Neuronal stem cell (in vitro differentiated cells): Measurements from ENCODE around the gene PHAF1.

Experiments
- DNase-seq: peaks from one replicate; pipeline ENCODE4 v3.0.0-alpha.2; 2013; ENCODE audit warnings: low spot score
- H2AFZ ChIP-seq: one replicate; pipeline ENCODE4 v1.6.1; 2013; ENCODE audit warnings: mild to moderate bottlenecking, low read length, inconsistent platforms
- H2AK5ac ChIP-seq: 2 replicates; pipeline ENCODE4 v1.6.1; 2013; ENCODE audit warnings: low read depth, mild to moderate bottlenecking, inconsistent platforms, low read length, moderate library complexity, mixed read lengths
- H2BK120ac ChIP-seq: 2 replicates; pipeline ENCODE4 v1.6.1; 2013; ENCODE audit warnings: low read depth, mild to moderate bottlenecking, inconsistent platforms, low read length, moderate library complexity, mixed read lengths
- H2BK12ac ChIP-seq: one replicate; pipeline ENCODE4 v1.6.1; 2013; ENCODE audit warnings: low read length, inconsistent platforms
- H2BK15ac ChIP-seq: 2 replicates; pipeline ENCODE4 v1.6.1; 2013; ENCODE audit warnings: mild to moderate bottlenecking, low read length, inconsistent platforms, mixed read lengths
- H2BK5ac ChIP-seq: one replicate; pipeline ENCODE4 v1.6.1; 2013; ENCODE audit warnings: inconsistent platforms, mild to moderate bottlenecking, low read length, moderate library complexity
- H3K14ac ChIP-seq: one replicate; pipeline ENCODE4 v1.6.1; 2013; ENCODE audit warnings: low read length, inconsistent platforms
- H3K18ac ChIP-seq: 2 replicates; pipeline ENCODE4 v1.6.1; 2013; ENCODE audit warnings: low read length, inconsistent platforms
- H3K23ac ChIP-seq: 2 replicates; pipeline ENCODE4 v1.6.1; 2013; ENCODE audit warnings: low read depth, mild to moderate bottlenecking, mixed read lengths, low read length, inconsistent platforms; ENCODE audit not compliant: poor library complexity
- H3K27ac ChIP-seq: replicated peaks from 3 replicates; pipeline ENCODE4 v1.5.1; 2013; ENCODE audit warnings: low read length, inconsistent platforms
- H3K27me3 ChIP-seq, 3 experiments: 2 replicates each; pipeline ENCODE4 v1.6.1; 2013; ENCODE audit warnings: low read length in 3 of 3, mild to moderate bottlenecking in 2 of 3, inconsistent platforms in 1 of 3, low read depth in 1 of 3, mixed read lengths in 1 of 3, moderate library complexity in 1 of 3; ENCODE audit not compliant: control insufficient read depth in 3 of 3, insufficient read depth in 3 of 3
- H3K36me3 ChIP-seq, 2 donors: replicated peaks in 1 of 2; 2 replicates each; pipeline ENCODE4 v1.6.1; 2013; ENCODE audit warnings: low read length in 2 of 2; ENCODE audit not compliant: control insufficient read depth in 2 of 2, insufficient read depth in 2 of 2
- H3K4ac ChIP-seq: 2 replicates; pipeline ENCODE4 v1.6.1; 2013; ENCODE audit warnings: inconsistent platforms, mild to moderate bottlenecking, low read length, moderate library complexity
- H3K4me1 ChIP-seq, 2 donors: 1 replicate in 1 of 2; 2 replicates in 1 of 2; pipeline ENCODE4 v1.6.1; 2013; ENCODE audit warnings: low read length in 2 of 2, low read depth in 1 of 2; ENCODE audit not compliant: control insufficient read depth in 2 of 2, insufficient read depth in 1 of 2
- H3K4me2 ChIP-seq: one replicate; pipeline ENCODE4 v1.6.1; 2013; ENCODE audit warnings: mild to moderate bottlenecking, low read length, inconsistent platforms; ENCODE audit not compliant: insufficient read depth, poor library complexity, severe bottlenecking
- H3K4me3 ChIP-seq, 2 donors: 2 replicates each; pipeline ENCODE4 v1.5.1; 2013; ENCODE audit warnings: low read length in 2 of 2, mild to moderate bottlenecking in 2 of 2, inconsistent platforms in 1 of 2, moderate library complexity in 1 of 2
- H3K79me1 ChIP-seq: one replicate; pipeline ENCODE4 v1.6.1; 2013; ENCODE audit warnings: low read depth, mild to moderate bottlenecking, inconsistent platforms, low read length, moderate library complexity
- H3K9ac ChIP-seq: one replicate; pipeline ENCODE4 v1.6.1; 2013; ENCODE audit warnings: mild to moderate bottlenecking, low read depth, low read length, inconsistent platforms; ENCODE audit not compliant: poor library complexity
- H3K9me3 ChIP-seq, 2 donors: replicated peaks in 1 of 2; 2 replicates each; pipeline versions ENCODE3 to v1.6.1; 2013; ENCODE audit warnings: low read length in 2 of 2, mild to moderate bottlenecking in 2 of 2, inconsistent platforms in 1 of 2, low read depth in 1 of 2, mixed read lengths in 1 of 2, moderate library complexity in 1 of 2; ENCODE audit not compliant: control insufficient read depth in 2 of 2, insufficient read depth in 1 of 2
- H4K8ac ChIP-seq: one replicate; pipeline ENCODE4 v1.6.1; 2013; ENCODE audit warnings: low read depth, mild to moderate bottlenecking, inconsistent platforms, low read length, moderate library complexity
- H4K91ac ChIP-seq: one replicate; pipeline ENCODE4 v1.6.1; 2013; ENCODE audit warnings: low read length, low read depth, mild to moderate bottlenecking, inconsistent platforms; ENCODE audit not compliant: poor library complexity
- whole genome bisulfite sequencing, 2 donors: extraction: QIAGEN DNeasy Blood & Tissue Kit; methylation state at CpG; one replicate each; pipeline ENCODE4 v1.1.7; 2013; ENCODE audit warnings: missing lambda C conversion rate in 2 of 2, mixed read lengths in 1 of 2; ENCODE audit not compliant: insufficient read length in 2 of 2, insufficient replicate concordance in 1 of 2; ENCODE audit errors: extremely low coverage in 2 of 2; 5-methylcytosine and 5-hydroxymethylcytosine counted together

The PHAF1 gene

GRCh38 chr16:67137605-67138004, 27.9 kb downstream of the PHAF1 start:
- H3K18ac ChIP-seq: no peak overlapping the region
- H3K9me3 ChIP-seq: no peaks in the 10 kb centered on the region
- no CpG with 5 or more reads among the region's 3 CpGs for WGBS, 2 donors
- no peak overlapping the region for H3K27ac ChIP-seq
- no peak overlapping the region for H3K23ac ChIP-seq
- H3K9ac ChIP-seq: no peak overlapping the region
- no peak overlapping the region for H2BK15ac ChIP-seq
- no peaks in the 10 kb centered on the region for H3K27me3 ChIP-seq
- H3K14ac ChIP-seq: no peak overlapping the region
- no peak overlapping the region for H3K4ac ChIP-seq
- no peak overlapping the region for H2BK5ac ChIP-seq
- no peak overlapping the region for H2AK5ac ChIP-seq
- H2BK12ac ChIP-seq: no peak overlapping the region
- H4K91ac ChIP-seq: no peak overlapping the region
- H3K36me3 ChIP-seq: peaks cover 35 to 88% of the 10 kb centered on the region in 2 donors
- no peak overlapping the region for H4K8ac ChIP-seq
- H3K4me1 ChIP-seq: no peaks in the 10 kb centered on the region
- H2BK120ac ChIP-seq: no peak overlapping the region
- no peak for DNase-seq
- H3K79me1 ChIP-seq: no peaks in the 10 kb centered on the region
- no peak overlapping the region for H3K4me3 ChIP-seq
- no peak overlapping the region for H3K4me2 ChIP-seq
- no peak overlapping the region for H2AFZ ChIP-seq

- WGBS, 2 donors: no CpG with 5 or more reads among the region's 13 CpGs
- Histone ChIP-seq H3K14ac (no peak overlapping the region), H3K18ac (no peak overlapping the region), H2AFZ (no peak overlapping the region), H2BK120ac (no peak overlapping the region), H4K8ac (no peak overlapping the region), H3K4ac (no peak overlapping the region), H3K79me1 (no peaks in the 10 kb centered on the region), H2BK12ac (no peak overlapping the region), H3K9me3 (no peaks in the 10 kb centered on the region), H3K23ac (no peak overlapping the region), H3K27me3 (no peaks in the 10 kb centered on the region), H3K36me3 (peaks cover 47 to 92% of the 10 kb centered on the region in 2 donors), H3K9ac (no peak overlapping the region), H3K27ac (no peak overlapping the region), H2AK5ac (no peak overlapping the region), H3K4me1 (no peaks in the 10 kb centered on the region), H2BK15ac (no peak overlapping the region), H3K4me3 (no peak overlapping the region), H3K4me2 (no peak overlapping the region), H2BK5ac (no peak overlapping the region), H4K91ac (no peak overlapping the region)
- DNase-seq: no peak
Observed at GRCh38 chr16:67141391-67141790, 31.6 kb downstream of the PHAF1 start.

- Histone ChIP-seq H2BK120ac (no peak overlapping the region), H2AK5ac (no peak overlapping the region), H3K4ac (no peak overlapping the region), H3K36me3 (peaks cover 55 to 98% of the 10 kb centered on the region in 2 donors), H3K14ac (no peak overlapping the region), H2BK12ac (peak overlapping the region; percentile 25), H3K27ac (no peak overlapping the region), H3K9me3 (no peaks in the 10 kb centered on the region), H2BK5ac (no peak overlapping the region), H3K27me3 (no peaks in the 10 kb centered on the region), H4K91ac (no peak overlapping the region), H3K4me1 (no peaks in the 10 kb centered on the region), H3K23ac (peak overlapping the region; percentile 56), H3K79me1 (no peaks in the 10 kb centered on the region), H2AFZ (no peak overlapping the region), H4K8ac (no peak overlapping the region), H2BK15ac (no peak overlapping the region), H3K4me2 (no peak overlapping the region), H3K4me3 (no peak overlapping the region), H3K18ac (no peak overlapping the region), H3K9ac (peak overlapping the region; percentile 6)
- DNase-seq: no peak
- no CpG with 5 or more reads among the region's 9 CpGs for WGBS, 2 donors
Observed at GRCh38 chr16:67142342-67142741, 32.6 kb downstream of the PHAF1 start.

GRCh38 chr16:67144943-67145342, 35.2 kb downstream of the PHAF1 start:
- Histone ChIP-seq H3K23ac (no peak overlapping the region), H3K27ac (no peak overlapping the region)

More at GRCh38 chr16:67144943-67145342, 35.2 kb downstream of the PHAF1 start:
- DNase-seq: no peak
- H2AFZ ChIP-seq: no peak overlapping the region
- no peak overlapping the region for H3K9ac ChIP-seq
- no peak overlapping the region for H4K91ac ChIP-seq
- no CpG with 5 or more reads among the region's 2 CpGs for WGBS, 2 donors
- no peak overlapping the region for H3K4me3 ChIP-seq
- no peaks in the 10 kb centered on the region for H3K79me1 ChIP-seq
- H2AK5ac ChIP-seq: no peak overlapping the region
- H3K18ac ChIP-seq: no peak overlapping the region
- no peak overlapping the region for H2BK12ac ChIP-seq
- H2BK120ac ChIP-seq: no peak overlapping the region
- H3K9me3 ChIP-seq: peaks cover 0 to 7% of the 10 kb centered on the region in 2 donors
- no peak overlapping the region for H3K14ac ChIP-seq
- peaks cover 53 to 87% of the 10 kb centered on the region in 2 donors for H3K36me3 ChIP-seq
- no peak overlapping the region for H2BK15ac ChIP-seq
- no peak overlapping the region for H4K8ac ChIP-seq
- H3K4ac ChIP-seq: no peak overlapping the region
- peaks cover 0 to 10% (median 2%) of the 10 kb centered on the region in 3 experiments for H3K27me3 ChIP-seq
- no peak overlapping the region for H2BK5ac ChIP-seq
- H3K4me2 ChIP-seq: no peak overlapping the region
- no peaks in the 10 kb centered on the region for H3K4me1 ChIP-seq
